ENCODE results near the gene CRYBA4. TPM values are rescaled to one million over a fixed set of nuclear protein-coding genes. Genes with fewer than 3 reads are reported as not detected.

CRYBA4 gene
- total RNA-seq, 4 donors from 2014 or later = not detected

DNA sequence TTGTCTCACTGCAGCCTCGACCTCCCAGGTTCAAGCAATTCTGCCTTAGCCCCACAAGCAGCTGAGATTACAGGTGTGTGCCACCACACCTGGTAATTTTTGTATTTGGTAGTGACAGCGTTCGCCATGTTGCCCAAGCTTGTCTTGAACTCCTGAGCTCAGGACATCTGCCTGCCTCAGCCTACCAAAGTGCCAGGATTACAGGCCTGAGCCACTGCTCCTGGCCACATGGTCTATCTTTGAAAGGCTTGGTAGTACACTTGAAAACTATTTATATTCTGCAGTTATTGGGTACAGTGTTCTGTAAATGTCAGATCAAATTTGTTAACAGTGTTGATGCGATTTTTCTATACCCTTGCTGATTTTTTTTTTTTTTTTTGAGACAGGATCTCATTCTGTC, 9.5 kb downstream of the CRYBA4 start:
- no peak overlapping the region for H3K4me3 ChIP-seq
- 97% methylated on average over 4 of the region's 4 CpGs for WGBS
- peaks cover 3% of the 10 kb centered on the region for H3K27me3 ChIP-seq
- TF ChIP-seq POLR2AphosphoS5 (IDR thresholded peaks at IDR 0.05) = no peak
- no peak for TF ChIP-seq POLR2A (IDR thresholded peaks at IDR 0.05)
- TF ChIP-seq, protein P1, sequence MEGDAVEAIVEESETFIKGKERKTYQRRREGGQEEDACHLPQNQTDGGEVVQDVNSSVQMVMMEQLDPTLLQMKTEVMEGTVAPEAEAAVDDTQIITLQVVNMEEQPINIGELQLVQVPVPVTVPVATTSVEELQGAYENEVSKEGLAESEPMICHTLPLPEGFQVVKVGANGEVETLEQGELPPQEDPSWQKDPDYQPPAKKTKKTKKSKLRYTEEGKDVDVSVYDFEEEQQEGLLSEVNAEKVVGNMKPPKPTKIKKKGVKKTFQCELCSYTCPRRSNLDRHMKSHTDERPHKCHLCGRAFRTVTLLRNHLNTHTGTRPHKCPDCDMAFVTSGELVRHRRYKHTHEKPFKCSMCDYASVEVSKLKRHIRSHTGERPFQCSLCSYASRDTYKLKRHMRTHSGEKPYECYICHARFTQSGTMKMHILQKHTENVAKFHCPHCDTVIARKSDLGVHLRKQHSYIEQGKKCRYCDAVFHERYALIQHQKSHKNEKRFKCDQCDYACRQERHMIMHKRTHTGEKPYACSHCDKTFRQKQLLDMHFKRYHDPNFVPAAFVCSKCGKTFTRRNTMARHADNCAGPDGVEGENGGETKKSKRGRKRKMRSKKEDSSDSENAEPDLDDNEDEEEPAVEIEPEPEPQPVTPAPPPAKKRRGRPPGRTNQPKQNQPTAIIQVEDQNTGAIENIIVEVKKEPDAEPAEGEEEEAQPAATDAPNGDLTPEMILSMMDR (IDR thresholded peaks at IDR 0.05) = no peak
- no peak for TF ChIP-seq EP300 (IDR thresholded peaks at IDR 0.05)
- no peak overlapping the region for H3K27ac ChIP-seq
- no peaks in the 10 kb centered on the region for H3K36me3 ChIP-seq
- H3K4me1 ChIP-seq = no peaks in the 10 kb centered on the region
- no peak for DNase-seq (ENCODE audit: low spot score in 2 of 2)
- H3K9me3 ChIP-seq = no peaks in the 10 kb centered on the region

DNA sequence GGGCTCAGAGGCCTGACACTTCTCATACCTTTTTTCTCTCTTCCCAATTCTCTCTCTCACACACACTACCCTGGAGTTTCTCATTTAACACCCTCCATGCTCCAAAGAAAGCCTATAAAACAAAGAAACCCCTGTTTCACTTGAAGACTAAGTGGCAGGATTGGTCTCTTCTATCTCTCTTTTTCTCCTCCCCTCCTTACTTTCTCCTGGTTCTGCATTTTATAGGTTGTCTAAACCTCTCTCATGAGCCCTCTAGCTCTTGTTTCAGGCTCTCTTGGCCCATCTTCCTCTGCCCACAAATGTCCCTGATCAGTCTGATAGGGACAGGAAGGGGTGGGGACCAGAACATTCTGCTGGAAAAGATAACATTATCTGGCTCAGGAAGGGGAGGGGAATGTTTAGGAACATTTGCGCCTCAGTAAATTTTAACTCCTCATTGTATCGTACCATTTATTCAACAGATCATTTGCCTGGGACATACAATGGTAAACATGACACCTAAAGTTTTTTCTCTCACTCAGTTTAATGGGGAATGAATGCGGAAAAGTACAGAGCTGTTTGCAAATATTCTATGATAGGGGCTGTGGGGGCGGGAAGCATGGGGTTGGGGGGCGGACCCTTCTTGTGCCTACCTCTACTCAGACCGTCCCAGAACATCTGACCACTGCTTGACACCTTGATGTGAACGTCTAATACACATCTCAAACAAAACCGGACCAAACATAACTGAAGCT, 10.8 kb downstream of the CRYBA4 start:
- no peak for DNase-seq (ENCODE audit: low spot score in 2 of 2)
- TF ChIP-seq EP300 (IDR thresholded peaks at IDR 0.05) = no peak
- TF ChIP-seq POLR2AphosphoS5 (IDR thresholded peaks at IDR 0.05) = no peak
- TF ChIP-seq, protein P1 (IDR thresholded peaks at IDR 0.05) = no peak
- TF ChIP-seq POLR2A (IDR thresholded peaks at IDR 0.05) = no peak
- Histone ChIP-seq H3K4me3 (no peak overlapping the region), H3K36me3 (no peaks in the 10 kb centered on the region), H3K27me3 (peaks cover 3% of the 10 kb centered on the region), H3K9me3 (no peaks in the 10 kb centered on the region), H3K4me1 (no peaks in the 10 kb centered on the region), H3K27ac (no peak overlapping the region)
- 68% methylated on average over 8 of the region's 8 CpGs for WGBS

DNA sequence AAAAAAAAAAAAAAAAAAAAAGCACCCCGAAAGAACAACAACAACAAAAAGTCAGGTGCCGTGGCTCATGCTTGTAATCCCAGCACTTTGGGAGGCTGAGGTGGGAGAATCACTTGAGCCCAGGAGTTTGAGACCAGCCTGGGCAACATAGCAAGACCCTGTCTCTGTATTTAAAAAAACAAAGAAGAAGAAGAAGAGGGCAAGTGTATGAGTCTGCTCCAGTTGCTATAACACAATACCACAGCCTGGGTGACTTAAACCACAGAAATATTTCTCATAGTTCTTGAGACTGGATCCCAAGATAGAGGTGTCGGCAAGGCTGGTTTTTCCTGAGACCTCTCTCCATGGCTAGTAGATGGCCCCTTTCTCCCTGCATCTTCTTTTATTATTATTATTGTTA, 12.4 kb downstream of the CRYBA4 start:
- Histone ChIP-seq H3K4me1 (no peaks in the 10 kb centered on the region), H3K9me3 (no peaks in the 10 kb centered on the region), H3K4me3 (no peak overlapping the region), H3K36me3 (no peaks in the 10 kb centered on the region), H3K27ac (no peak overlapping the region), H3K27me3 (peaks cover 3% of the 10 kb centered on the region)
- TF ChIP-seq, protein P1 (IDR thresholded peaks at IDR 0.05) = no peak
- no peak for TF ChIP-seq EP300 (IDR thresholded peaks at IDR 0.05)
- TF ChIP-seq POLR2AphosphoS5 (IDR thresholded peaks at IDR 0.05) = no peak
- TF ChIP-seq POLR2A (IDR thresholded peaks at IDR 0.05) = no peak
- no peak for DNase-seq (ENCODE audit: low spot score in 2 of 2)
- WGBS = 95% methylated on average over 3 of the region's 3 CpGs

DNA sequence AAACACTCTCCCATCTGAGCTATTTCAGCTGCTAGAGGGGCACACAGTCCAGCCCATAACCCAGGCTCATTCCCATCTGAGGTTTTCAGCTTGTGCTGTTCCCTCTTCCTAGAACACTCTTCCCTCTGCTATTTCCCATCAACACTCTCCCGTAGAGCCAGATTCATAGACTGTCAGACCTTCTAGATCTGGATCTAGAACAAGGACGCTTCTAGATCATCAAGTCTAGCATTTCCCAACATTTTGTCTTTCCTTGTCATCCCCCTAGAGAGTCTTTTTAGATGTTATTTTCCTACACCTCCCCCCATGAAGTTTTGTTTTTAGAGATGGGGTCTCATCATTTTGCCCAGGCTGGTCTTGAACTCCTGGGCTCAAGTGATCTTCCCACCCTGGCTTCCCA, 13.4 kb downstream of the CRYBA4 start:
- TF ChIP-seq EP300 (IDR thresholded peaks at IDR 0.05) = no peak
- no peak for TF ChIP-seq POLR2AphosphoS5 (IDR thresholded peaks at IDR 0.05)
- no peak for TF ChIP-seq POLR2A (IDR thresholded peaks at IDR 0.05)
- TF ChIP-seq, protein P1 (IDR thresholded peaks at IDR 0.05) = no peak
- no peak for DNase-seq (ENCODE audit: low spot score in 2 of 2)
- 83% methylated on average over 2 of the region's 2 CpGs for WGBS
- no peak overlapping the region for H3K4me3 ChIP-seq
- no peak overlapping the region for H3K27ac ChIP-seq
- H3K9me3 ChIP-seq = no peaks in the 10 kb centered on the region
- peaks cover 3% of the 10 kb centered on the region for H3K27me3 ChIP-seq
- no peaks in the 10 kb centered on the region for H3K4me1 ChIP-seq
- no peaks in the 10 kb centered on the region for H3K36me3 ChIP-seq

DNA sequence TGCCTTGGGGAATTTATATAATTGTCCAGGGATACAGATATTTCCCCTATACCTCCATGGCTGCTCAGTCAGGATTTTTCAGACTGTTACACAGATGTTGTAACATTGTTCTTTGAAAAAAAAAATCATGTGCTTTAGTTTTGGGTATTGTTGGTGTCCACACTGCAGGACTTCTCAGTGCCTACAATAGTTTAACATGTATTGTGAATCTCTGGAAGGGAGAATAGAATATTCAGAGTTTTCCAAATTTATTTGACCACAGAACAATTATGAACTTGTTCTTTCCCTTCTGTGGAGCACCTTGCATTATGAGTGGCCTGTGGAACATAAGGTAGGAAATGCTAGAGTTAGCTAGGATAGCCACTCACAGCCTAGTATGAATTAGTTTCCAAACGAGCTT, 14.5 kb downstream of the CRYBA4 start:
- no peak for DNase-seq (ENCODE audit: low spot score in 2 of 2)
- TF ChIP-seq POLR2AphosphoS5 (IDR thresholded peaks at IDR 0.05) (no peak), EP300 (IDR thresholded peaks at IDR 0.05) (no peak), POLR2A (IDR thresholded peaks at IDR 0.05) (no peak)
- TF ChIP-seq, protein P1 (IDR thresholded peaks at IDR 0.05) = no peak
- WGBS = 63% methylated on average over 1 of the region's 1 CpG
- Histone ChIP-seq H3K4me1 (no peaks in the 10 kb centered on the region), H3K36me3 (no peaks in the 10 kb centered on the region), H3K27ac (no peak overlapping the region), H3K27me3 (peaks cover 3% of the 10 kb centered on the region), H3K4me3 (no peak overlapping the region), H3K9me3 (no peaks in the 10 kb centered on the region)
